Epithelial cell of prostate (primary cell): ENCODE results near the gene TMEM204.

Source experiments
- DNase-seq: peaks from one replicate; pipeline ENCODE4 v3.0.0-alpha.2; 2011; ENCODE audit warnings: low read depth, low spot score
- H3K27ac ChIP-seq: fragments of 450-650 bp; 2 replicates; pipeline ENCODE4 v1.5.1; 2017; ENCODE audit warnings: mild to moderate bottlenecking

Gene TMEM204

DNA sequence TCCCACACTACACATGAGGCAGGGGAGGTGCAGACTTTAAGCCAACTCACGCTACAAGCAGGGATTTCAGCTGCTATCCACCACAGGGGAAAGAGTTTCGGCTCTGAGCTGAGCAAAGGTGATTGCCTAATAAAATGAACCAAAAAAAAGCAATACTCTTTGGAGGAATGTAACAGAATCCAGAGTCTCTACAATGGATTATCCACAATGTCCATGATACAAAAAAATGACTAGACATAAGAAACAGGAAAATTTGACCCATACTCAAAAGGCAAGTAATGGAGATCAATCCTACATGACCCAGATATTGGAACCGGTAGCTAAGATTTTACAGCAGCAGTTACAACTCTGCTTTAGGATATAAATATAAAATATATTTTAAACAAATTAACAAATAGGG is 19.0 kb upstream of the TMEM204 start:
- DNase-seq, result no peak
- no peak overlapping the region for H3K27ac ChIP-seq

- no peak overlapping the region for H3K27ac ChIP-seq
- no peak for DNase-seq
Observed at GRCh38 chr16:1518626-1519135, 14.8 kb upstream of the TMEM204 start.

GRCh38 chr16:1519831-1520230 is 13.6 kb upstream of the TMEM204 start:
- DNase-seq, result no peak

GRCh38 chr16:1520461-1520860 is 13.0 kb upstream of the TMEM204 start:
- no peak overlapping the region for H3K27ac ChIP-seq
- DNase-seq, result no peak

More at GRCh38 chr16:1519831-1520230, 13.6 kb upstream of the TMEM204 start:
- H3K27ac ChIP-seq, result no peak overlapping the region

- no peak overlapping the region for H3K27ac ChIP-seq
- no peak for DNase-seq
Observed at GRCh38 chr16:1523581-1524245, 9.8 kb upstream of the TMEM204 start.

- DNase-seq, result no peak
Observed at GRCh38 chr16:1524366-1524765, 9.1 kb upstream of the TMEM204 start.

DNA sequence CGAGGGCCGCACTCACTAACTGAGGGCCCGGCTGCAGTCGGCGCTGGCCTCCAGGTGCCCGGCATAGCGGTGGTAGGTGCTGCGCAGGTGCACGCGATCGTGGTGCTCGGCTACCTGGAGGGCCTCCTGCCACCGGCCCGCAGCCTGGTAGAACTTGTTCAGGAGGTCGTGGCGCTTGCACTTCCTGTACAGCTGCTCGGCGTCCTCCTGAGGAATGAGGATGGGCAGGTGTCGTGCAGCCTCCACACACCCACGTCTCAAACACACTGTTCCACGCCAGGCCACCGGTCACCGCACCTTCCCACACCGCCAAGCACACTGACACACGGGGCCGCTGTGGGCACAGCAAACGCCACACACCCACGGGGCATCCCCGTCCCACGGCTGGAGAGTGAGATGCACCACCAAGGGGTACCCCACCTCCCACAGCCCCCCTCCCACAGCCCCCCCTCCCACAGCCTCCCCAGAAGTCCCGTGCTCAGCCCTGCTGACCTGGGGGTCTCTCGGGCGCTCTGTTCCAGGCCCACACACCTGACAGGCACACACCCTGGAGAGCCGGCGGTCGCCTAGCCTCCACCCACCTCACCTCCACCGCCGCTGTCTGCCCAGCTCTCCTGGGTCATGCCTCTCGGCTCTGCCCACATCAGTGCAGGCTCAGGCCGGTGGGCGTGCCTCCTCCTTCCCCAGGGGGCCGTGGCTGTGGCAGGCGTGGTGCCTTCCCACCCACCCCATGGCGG is 7.4 kb upstream of the TMEM204 start:
- no peak for DNase-seq
- no peak overlapping the region for H3K27ac ChIP-seq

More at GRCh38 chr16:1524366-1524765, 9.1 kb upstream of the TMEM204 start:
- H3K27ac ChIP-seq, result no peak overlapping the region

GRCh38 chr16:1526608-1527555 is 6.6 kb upstream of the TMEM204 start:
- no peak overlapping the region for H3K27ac ChIP-seq
- no peak for DNase-seq

DNA sequence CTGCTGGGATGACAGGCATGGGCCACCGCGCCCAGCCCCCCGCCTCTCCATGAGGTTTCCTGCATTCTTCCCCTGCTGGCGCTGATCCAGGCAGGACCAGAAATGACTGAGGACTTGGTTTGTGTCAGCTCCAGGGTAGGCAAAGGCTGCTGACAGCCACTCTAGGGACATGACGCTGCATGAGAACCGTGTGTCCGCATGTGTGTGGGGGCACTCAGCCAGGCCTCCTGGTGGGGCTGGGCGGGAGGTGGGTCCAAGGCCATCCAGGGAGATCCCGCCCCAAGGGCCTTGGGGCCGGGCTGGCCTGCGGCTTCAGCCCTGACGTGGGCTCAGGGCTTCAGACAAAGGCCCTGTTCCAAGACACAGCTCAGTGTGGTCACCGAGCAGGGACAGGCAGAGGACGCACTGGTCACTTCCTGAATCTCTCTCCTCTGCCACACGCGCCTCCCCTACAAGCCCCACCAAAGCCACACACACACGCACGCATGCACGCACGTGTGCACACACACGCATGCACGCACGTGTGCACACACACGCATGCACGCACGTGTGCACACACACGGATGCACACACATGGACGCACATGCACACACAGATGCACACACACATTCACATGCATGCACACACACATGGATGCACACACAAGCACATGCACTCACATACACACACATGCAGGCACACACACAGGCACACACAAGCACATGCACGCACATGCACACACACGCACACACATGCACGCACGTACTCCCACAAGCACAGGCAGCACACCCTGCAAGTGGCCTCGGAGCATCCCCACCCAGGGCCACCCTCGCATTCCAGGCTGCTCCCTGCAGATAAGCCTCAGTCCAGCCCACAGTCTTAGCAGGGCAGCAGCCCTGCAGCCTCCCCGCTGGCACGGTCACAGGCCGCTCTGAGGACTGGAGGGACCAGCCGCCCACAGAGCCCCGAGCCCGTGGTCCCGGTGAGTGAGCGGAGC is 5.3 kb upstream of the TMEM204 start:
- DNase-seq, result no peak
- no peak overlapping the region for H3K27ac ChIP-seq

GRCh38 chr16:1528921-1529537 is 4.4 kb upstream of the TMEM204 start:
- no peak for DNase-seq
- H3K27ac ChIP-seq, result no peak overlapping the region

DNA sequence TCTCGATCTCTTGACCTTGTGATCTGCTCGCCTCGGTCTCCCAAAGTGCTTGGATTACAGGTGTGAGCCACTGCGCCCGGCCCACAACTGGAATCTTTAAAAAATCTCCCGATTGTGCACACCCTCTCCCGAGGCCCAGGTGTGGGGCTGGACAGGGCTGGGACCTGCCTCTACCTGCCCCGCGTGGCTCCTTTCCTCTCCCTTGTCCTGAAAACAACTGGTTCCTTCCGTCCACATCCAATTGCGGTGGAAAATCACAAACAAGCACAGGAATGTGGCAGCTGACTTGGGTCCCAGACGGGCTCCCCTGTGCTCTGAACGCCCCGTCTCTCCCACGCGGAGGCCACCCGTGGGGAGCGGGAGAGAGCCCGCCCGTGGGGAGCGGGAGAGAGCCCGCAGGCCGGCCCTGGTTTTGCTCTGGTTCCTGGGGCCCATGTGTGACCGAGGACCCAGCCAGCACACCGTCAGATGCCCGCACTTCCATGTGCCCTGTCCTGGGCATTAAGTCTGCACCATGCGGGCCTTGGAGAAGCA is 3.0 kb upstream of the TMEM204 start:
- peak overlapping the region; percentile 30 for H3K27ac ChIP-seq
- DNase-seq, result no peak

- H3K27ac ChIP-seq, result peak overlapping the region; percentile 30
- DNase-seq, result no peak
Observed at GRCh38 chr16:1530883-1531637, 2.4 kb upstream of the TMEM204 start.

- no peak overlapping the region for H3K27ac ChIP-seq
- no peak for DNase-seq
Observed at GRCh38 chr16:1531638-1531910, 1.9 kb upstream of the TMEM204 start.

- no peak overlapping the region for H3K27ac ChIP-seq
Observed at GRCh38 chr16:1532081-1532760, 1.2 kb upstream of the TMEM204 start.

DNA sequence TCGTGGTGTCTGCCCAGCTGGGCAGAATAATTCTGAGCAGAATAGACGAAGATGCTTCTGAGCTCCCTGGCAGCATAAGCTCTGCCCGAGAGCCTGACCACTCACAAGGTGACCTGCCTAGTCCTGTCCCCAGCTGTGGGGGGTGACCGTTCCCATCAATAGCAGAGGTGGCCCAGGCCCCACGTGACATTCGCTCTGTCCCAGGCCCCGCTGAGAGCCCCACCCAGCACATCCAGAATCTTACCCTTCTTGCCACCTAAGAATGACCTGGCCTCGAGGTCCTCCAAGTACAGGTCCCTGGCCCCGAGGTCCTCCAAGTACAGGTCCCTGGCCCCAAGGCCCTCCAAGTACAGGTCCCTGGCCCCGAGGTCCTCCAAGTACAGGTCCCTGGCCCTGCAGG is 695 bp upstream of the TMEM204 start:
- DNase-seq, result no peak
- H3K27ac ChIP-seq, result no peak overlapping the region

More at GRCh38 chr16:1532081-1532760, 1.2 kb upstream of the TMEM204 start:
- no peak for DNase-seq

GRCh38 chr16:1534021-1535020 is 855 bp downstream of the TMEM204 start:
- no peak for DNase-seq
- H3K27ac ChIP-seq, result no peak overlapping the region
